GM21526 (cell line): ENCODE measurements around the gene AMZ1.
A peak's percentile ranks its signal among the peaks of the same experiment; 100 is the strongest.
"Not testable (repeated sequence)": the region's sequence is repeated elsewhere in the genome, so short reads cannot be mapped to it uniquely, and the experiment has no call there.

ENCODE experiments used
- ATAC-seq: cut with Tn5 transposase; IDR thresholded peaks from one replicate; pipeline ENCODE4 v1.9.1; 2021; ENCODE audit warnings: moderate library complexity; ENCODE audit not compliant: unreplicated experiment, low FRiP score

AMZ1 gene

GRCh38 chr7:2666588-2667250 lies 21.3 kb upstream of the AMZ1 start:
- no peak for ATAC-seq

GRCh38 chr7:2667843-2668242 lies 20.2 kb upstream of the AMZ1 start:
- no peak for ATAC-seq

DNA sequence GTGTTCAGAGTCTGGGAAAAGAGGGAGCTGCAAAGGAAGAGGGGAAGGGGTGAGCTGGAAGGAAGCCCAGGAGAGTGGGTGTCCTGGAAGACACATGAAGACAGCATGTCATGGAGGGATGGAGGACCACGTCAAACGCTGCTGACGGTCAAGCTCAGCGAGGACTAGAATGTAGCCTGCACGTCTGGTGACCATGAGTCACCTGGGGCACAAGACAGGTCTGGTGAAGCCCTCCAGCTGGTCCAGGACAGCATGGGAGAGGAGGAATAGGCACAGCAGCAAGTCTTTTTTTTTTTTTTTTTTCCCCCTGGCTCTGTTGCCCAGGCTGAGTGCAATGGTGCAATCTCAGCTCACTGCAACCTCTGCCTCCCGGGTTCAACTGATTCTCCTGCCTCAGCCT lies 19.6 kb upstream of the AMZ1 start:
- ATAC-seq: no peak

DNA sequence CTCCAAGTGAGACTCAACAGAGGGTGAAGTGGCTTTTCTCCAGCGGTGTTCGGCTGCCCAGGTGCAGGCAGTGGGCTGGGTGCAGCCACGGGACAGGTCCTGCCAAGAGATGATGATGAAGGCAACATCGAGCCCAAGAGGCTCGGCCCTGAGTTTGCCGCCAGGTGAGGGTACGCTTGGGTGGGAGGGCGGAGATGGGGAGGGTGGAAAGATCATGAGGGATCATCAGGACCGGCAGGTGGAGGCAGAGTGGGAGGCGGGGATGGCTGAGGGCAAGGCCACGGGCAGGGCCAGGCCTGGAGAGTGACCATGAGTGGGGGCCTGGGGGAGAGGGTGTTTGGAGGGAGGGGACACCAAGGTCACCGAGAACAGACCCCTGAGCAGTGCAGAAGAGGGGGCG lies 17.8 kb upstream of the AMZ1 start:
- no peak for ATAC-seq

GRCh38 chr7:2670720-2671391 lies 17.1 kb upstream of the AMZ1 start:
- peak; percentile 58 for ATAC-seq

DNA sequence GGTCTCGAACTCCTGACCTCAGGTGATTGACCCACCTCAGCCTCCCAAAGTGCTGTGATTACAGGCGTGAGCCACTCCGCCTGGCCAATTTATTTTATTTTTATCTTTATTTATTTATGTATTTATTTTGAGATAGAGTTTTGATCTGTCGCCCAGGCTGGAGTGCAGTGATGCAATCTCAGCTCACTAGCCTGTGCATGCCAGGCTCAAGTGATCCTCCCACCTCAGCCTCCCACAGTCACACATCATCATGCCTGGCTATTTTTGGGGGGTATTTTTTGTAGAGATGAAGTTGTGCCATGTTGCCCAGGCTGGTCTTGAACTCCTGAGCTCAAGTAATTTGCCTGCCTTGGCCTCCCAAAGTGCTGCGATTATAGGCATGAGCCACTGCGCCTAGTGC lies 14.8 kb upstream of the AMZ1 start:
- ATAC-seq: not testable (repeated sequence)

- no peak for ATAC-seq
These were observed 14.1 kb upstream of the AMZ1 start for GRCh38 chr7:2673934-2674333.

- no peak for ATAC-seq
These were observed 12.7 kb upstream of the AMZ1 start for GRCh38 chr7:2675256-2675764.

DNA sequence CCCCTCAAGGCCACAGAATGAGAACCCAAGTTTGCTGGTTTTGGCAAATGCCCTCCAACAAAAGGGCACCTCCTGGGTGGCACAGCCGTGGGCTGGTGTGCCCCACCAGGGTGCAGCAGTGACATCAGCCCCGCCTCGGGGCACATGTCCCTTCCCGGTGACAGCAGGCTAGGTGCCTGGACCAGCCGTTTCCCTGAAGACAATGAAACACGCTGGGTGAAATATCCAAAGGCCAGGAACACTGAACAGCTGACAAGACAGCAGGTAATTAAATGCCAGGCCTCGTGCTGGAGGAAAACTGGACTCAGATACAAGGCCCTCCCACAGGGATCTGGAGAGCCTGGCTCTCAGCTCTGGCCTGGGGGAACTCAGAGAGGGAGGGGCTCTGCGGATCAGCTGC lies 11.4 kb upstream of the AMZ1 start:
- ATAC-seq: not testable (repeated sequence)

DNA sequence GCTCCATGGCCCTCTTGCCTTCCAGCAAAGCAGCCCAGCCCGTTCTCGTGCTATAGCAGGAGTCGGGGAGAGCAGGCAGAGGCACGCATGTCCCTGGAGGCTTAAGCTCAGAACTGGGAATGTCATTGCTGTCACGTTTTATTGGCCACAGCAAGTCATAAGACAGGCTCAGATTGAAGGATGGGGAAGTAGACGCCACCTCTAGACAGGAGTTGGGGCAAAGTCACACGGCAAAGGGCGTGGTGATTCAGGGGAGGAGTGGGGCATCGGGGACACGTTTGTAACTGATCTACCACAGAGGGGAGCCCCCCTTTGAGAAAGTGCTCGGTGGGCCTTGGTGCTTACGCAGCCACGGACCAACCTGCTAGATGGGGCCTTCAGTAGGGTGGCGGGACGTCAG lies 9.5 kb upstream of the AMZ1 start:
- not testable (repeated sequence) for ATAC-seq

GRCh38 chr7:2679135-2680127 lies 8.6 kb upstream of the AMZ1 start:
- ATAC-seq: not testable (repeated sequence)

GRCh38 chr7:2680256-2680655 lies 7.7 kb upstream of the AMZ1 start:
- ATAC-seq: no peak

GRCh38 chr7:2680792-2681490 lies 7.1 kb upstream of the AMZ1 start:
- no peak for ATAC-seq

- ATAC-seq: no peak
These were observed 5.8 kb upstream of the AMZ1 start for GRCh38 chr7:2681929-2682799.

GRCh38 chr7:2684501-2684900 lies 3.5 kb upstream of the AMZ1 start:
- no peak for ATAC-seq

GRCh38 chr7:2686101-2686500 lies 1.9 kb upstream of the AMZ1 start:
- no peak for ATAC-seq

DNA sequence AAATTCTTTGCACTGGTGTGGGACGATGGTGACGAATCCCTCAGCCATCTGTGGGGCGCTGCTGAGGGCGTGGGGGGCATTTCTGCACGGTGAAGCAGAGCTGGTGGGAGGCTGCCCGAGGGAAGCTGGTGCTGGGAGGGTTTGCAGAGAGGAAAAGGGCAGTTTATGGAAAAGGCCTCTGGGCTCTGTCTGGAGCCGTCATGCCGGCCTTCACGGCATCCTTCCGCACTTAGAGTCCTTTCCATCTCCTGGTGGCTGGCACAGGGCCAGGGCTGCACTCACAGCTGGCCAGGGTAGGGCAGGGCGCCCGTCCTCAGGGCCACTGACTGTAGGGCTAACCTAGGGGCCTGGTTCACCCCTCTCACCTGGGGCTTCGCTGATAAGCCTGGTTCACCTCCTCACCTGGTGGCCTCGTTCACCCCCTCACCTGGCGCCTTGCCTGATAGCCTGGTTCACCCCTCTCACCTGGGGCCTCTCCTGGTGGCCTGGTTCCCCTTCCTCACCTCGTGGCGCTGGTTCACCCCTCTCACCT lies 598 bp upstream of the AMZ1 start:
- no peak for ATAC-seq

DNA sequence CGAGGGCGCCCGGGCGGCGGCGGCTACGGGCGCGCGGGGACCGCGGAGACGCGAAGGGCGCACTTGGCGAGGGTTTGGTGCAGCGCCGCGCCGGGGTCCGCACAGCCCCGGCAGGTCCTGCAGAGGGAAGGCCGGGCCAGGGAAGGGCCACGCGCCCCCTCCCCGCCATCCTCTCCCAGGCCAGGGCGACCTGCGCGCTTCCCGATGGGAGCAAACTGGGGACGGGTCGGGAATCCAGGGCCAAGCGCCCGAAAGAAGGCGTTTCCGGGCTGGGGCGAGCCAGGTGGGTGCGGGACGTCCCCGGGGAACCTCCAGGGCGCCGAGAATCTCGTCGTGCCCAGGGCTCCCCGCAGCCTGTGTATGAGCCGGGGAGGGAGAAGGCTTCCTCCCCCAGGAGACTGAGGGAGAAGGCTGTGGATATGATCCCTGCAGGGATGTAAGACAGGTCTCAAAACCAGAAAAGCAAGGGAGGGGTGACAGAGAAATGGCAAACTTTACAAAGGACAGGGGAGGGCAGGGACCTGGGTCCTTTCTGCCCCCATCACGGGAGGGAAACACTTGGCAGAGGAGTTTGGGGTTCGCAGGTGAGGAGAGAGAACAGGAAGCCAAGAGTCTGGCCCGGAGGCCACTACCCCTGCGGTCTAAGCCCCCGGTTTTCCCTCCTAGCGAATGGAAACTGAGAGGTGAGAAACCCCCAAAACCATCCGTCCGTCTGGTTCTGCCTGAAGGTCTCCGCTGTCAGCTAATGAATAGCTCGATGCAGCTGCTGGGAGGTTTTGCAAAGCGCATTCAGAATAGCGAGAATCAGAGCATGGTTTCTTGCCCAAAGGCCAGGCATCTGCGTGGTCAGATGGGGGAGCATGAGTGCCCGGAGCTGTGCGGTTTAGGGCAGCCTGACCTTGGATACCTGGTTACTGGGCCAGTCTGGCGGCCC lies 674 bp downstream of the AMZ1 start:
- peak; percentile 74 for ATAC-seq
